ENCODE results near the gene CDK5RAP2.

CDK5RAP2 gene

GRCh38 chr9:120393386-120394057 is 186.4 kb downstream of the CDK5RAP2 start:
- H3K4me1 ChIP-seq (ENCODE audit: control insufficient read depth, insufficient read depth, low read length), result no peaks in the 10 kb centered on the region
- H3K36me3 ChIP-seq (ENCODE audit: control insufficient read depth in 2 of 2, insufficient read depth in 2 of 2, low read length in 2 of 2), result peaks cover 44 to 53% of the 10 kb centered on the region in 2 donors
- no peaks in the 10 kb centered on the region for H3K27me3 ChIP-seq (ENCODE audit: control insufficient read depth in 1 of 2, insufficient read depth in 2 of 2, low read length in 2 of 2)
- H3K9ac ChIP-seq (ENCODE audit: low read length in 2 of 2), result no peak overlapping the region
- no peaks in the 10 kb centered on the region for H3K9me3 ChIP-seq (ENCODE audit: control insufficient read depth in 2 of 2, low read length in 2 of 2)
- H3K4me3 ChIP-seq (ENCODE audit: low read length in 2 of 2), result no peak overlapping the region
- H3K27ac ChIP-seq (ENCODE audit: low read length), result no peak overlapping the region

DNA sequence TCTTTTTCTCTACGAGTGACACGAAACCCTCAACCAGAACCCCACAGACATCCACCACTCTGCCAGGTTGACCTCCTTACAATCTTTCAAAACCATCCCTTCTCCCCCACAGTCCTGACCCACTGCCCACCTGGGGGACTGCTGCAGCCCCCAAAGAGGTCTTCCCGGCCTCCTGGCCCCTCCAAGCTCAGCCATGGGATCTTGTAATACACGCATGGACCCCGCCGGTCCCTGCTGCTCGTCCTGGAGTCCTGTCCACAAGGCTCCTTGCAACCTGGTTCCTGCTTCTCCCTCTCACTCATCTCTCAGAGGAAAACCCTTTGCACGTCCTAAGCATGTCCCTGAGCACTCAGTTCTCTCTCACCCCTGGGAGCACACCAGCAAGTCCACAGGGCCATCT is 187.3 kb downstream of the CDK5RAP2 start:
- Histone ChIP-seq H3K27me3 (ENCODE audit: control insufficient read depth in 1 of 2, insufficient read depth in 2 of 2, low read length in 2 of 2) (no peaks in the 10 kb centered on the region), H3K9me3 (ENCODE audit: control insufficient read depth in 2 of 2, low read length in 2 of 2) (no peaks in the 10 kb centered on the region), H3K4me1 (ENCODE audit: control insufficient read depth, insufficient read depth, low read length) (no peaks in the 10 kb centered on the region), H3K9ac (ENCODE audit: low read length in 2 of 2) (no peak overlapping the region), H3K36me3 (ENCODE audit: control insufficient read depth in 2 of 2, insufficient read depth in 2 of 2, low read length in 2 of 2) (peaks cover 41 to 55% of the 10 kb centered on the region in 2 donors), H3K27ac (ENCODE audit: low read length) (no peak overlapping the region), H3K4me3 (ENCODE audit: low read length in 2 of 2) (no peak overlapping the region)

GRCh38 chr9:120392245-120392644 is 187.7 kb downstream of the CDK5RAP2 start:
- Histone ChIP-seq H3K9ac (ENCODE audit: low read length in 2 of 2) (no peak overlapping the region), H3K36me3 (ENCODE audit: control insufficient read depth in 2 of 2, insufficient read depth in 2 of 2, low read length in 2 of 2) (peaks cover 40 to 55% of the 10 kb centered on the region in 2 donors), H3K9me3 (ENCODE audit: control insufficient read depth in 2 of 2, low read length in 2 of 2) (no peaks in the 10 kb centered on the region), H3K27ac (ENCODE audit: low read length) (no peak overlapping the region), H3K27me3 (ENCODE audit: control insufficient read depth in 1 of 2, insufficient read depth in 2 of 2, low read length in 2 of 2) (no peaks in the 10 kb centered on the region), H3K4me3 (ENCODE audit: low read length in 2 of 2) (no peak overlapping the region), H3K4me1 (ENCODE audit: control insufficient read depth, insufficient read depth, low read length) (no peaks in the 10 kb centered on the region)

- no peaks in the 10 kb centered on the region for H3K9me3 ChIP-seq (ENCODE audit: control insufficient read depth in 2 of 2, low read length in 2 of 2)
- peaks cover 2% of the 10 kb centered on the region for H3K4me1 ChIP-seq (ENCODE audit: control insufficient read depth, insufficient read depth, low read length)
- no peak overlapping the region for H3K27ac ChIP-seq (ENCODE audit: low read length)
- H3K27me3 ChIP-seq (ENCODE audit: control insufficient read depth in 1 of 2, insufficient read depth in 2 of 2, low read length in 2 of 2), result no peaks in the 10 kb centered on the region
- H3K36me3 ChIP-seq (ENCODE audit: control insufficient read depth in 2 of 2, insufficient read depth in 2 of 2, low read length in 2 of 2), result peaks cover 37 to 52% of the 10 kb centered on the region in 2 donors
- H3K4me3 ChIP-seq (ENCODE audit: low read length in 2 of 2), result no peak overlapping the region
- no peak overlapping the region for H3K9ac ChIP-seq (ENCODE audit: low read length in 2 of 2)
Observed at GRCh38 chr9:120391691-120392090, 188.3 kb downstream of the CDK5RAP2 start.

GRCh38 chr9:120390637-120391190 is 189.3 kb downstream of the CDK5RAP2 start:
- H3K36me3 ChIP-seq (ENCODE audit: control insufficient read depth in 2 of 2, insufficient read depth in 2 of 2, low read length in 2 of 2), result peaks cover 36 to 46% of the 10 kb centered on the region in 2 donors
- no peak overlapping the region for H3K9ac ChIP-seq (ENCODE audit: low read length in 2 of 2)
- H3K4me1 ChIP-seq (ENCODE audit: control insufficient read depth, insufficient read depth, low read length), result peaks cover 9% of the 10 kb centered on the region
- no peaks in the 10 kb centered on the region for H3K27me3 ChIP-seq (ENCODE audit: control insufficient read depth in 1 of 2, insufficient read depth in 2 of 2, low read length in 2 of 2)
- no peak overlapping the region for H3K4me3 ChIP-seq (ENCODE audit: low read length in 2 of 2)
- H3K9me3 ChIP-seq (ENCODE audit: control insufficient read depth in 2 of 2, low read length in 2 of 2), result no peaks in the 10 kb centered on the region
- no peak overlapping the region for H3K27ac ChIP-seq (ENCODE audit: low read length)

- H3K36me3 ChIP-seq (ENCODE audit: control insufficient read depth in 2 of 2, insufficient read depth in 2 of 2, low read length in 2 of 2), result peaks cover 36 to 41% of the 10 kb centered on the region in 2 donors
Observed at GRCh38 chr9:120389867-120390266, 190.1 kb downstream of the CDK5RAP2 start.

DNA sequence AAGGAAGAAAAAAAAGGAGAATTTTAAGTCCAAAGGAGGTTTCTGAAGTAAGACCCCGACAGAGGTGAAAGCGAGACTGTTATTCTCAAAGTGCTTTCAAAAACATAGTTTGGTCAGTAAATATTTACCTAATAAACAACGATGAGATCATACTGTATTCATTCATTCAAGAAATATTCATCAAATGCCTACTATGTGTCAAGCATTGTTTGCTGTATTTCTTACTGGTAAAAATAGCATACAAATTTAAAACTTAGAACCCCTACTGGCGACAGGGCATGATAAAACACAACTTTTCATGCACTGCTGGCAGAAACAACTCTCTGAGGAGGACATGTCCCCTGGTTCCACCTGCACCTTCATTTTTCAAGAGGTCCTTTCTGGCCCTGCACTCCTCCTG is 190.7 kb downstream of the CDK5RAP2 start:
- H3K9me3 ChIP-seq (ENCODE audit: control insufficient read depth in 2 of 2, low read length in 2 of 2), result no peaks in the 10 kb centered on the region
- no peaks in the 10 kb centered on the region for H3K27me3 ChIP-seq (ENCODE audit: control insufficient read depth in 1 of 2, insufficient read depth in 2 of 2, low read length in 2 of 2)
- H3K27ac ChIP-seq (ENCODE audit: low read length), result no peak overlapping the region
- H3K4me3 ChIP-seq (ENCODE audit: low read length in 2 of 2), result no peak overlapping the region
- peaks cover 9% of the 10 kb centered on the region for H3K4me1 ChIP-seq (ENCODE audit: control insufficient read depth, insufficient read depth, low read length)
- no peak overlapping the region for H3K9ac ChIP-seq (ENCODE audit: low read length in 2 of 2)
- H3K36me3 ChIP-seq (ENCODE audit: control insufficient read depth in 2 of 2, insufficient read depth in 2 of 2, low read length in 2 of 2), result peaks cover 35 to 40% of the 10 kb centered on the region in 2 donors

More at GRCh38 chr9:120389867-120390266, 190.1 kb downstream of the CDK5RAP2 start:
- no peaks in the 10 kb centered on the region for H3K9me3 ChIP-seq (ENCODE audit: control insufficient read depth in 2 of 2, low read length in 2 of 2)
- peaks cover 9% of the 10 kb centered on the region for H3K4me1 ChIP-seq (ENCODE audit: control insufficient read depth, insufficient read depth, low read length)
- no peak overlapping the region for H3K27ac ChIP-seq (ENCODE audit: low read length)
- H3K4me3 ChIP-seq (ENCODE audit: low read length in 2 of 2), result no peak overlapping the region
- no peak overlapping the region for H3K9ac ChIP-seq (ENCODE audit: low read length in 2 of 2)
- H3K27me3 ChIP-seq (ENCODE audit: control insufficient read depth in 1 of 2, insufficient read depth in 2 of 2, low read length in 2 of 2), result no peaks in the 10 kb centered on the region

DNA sequence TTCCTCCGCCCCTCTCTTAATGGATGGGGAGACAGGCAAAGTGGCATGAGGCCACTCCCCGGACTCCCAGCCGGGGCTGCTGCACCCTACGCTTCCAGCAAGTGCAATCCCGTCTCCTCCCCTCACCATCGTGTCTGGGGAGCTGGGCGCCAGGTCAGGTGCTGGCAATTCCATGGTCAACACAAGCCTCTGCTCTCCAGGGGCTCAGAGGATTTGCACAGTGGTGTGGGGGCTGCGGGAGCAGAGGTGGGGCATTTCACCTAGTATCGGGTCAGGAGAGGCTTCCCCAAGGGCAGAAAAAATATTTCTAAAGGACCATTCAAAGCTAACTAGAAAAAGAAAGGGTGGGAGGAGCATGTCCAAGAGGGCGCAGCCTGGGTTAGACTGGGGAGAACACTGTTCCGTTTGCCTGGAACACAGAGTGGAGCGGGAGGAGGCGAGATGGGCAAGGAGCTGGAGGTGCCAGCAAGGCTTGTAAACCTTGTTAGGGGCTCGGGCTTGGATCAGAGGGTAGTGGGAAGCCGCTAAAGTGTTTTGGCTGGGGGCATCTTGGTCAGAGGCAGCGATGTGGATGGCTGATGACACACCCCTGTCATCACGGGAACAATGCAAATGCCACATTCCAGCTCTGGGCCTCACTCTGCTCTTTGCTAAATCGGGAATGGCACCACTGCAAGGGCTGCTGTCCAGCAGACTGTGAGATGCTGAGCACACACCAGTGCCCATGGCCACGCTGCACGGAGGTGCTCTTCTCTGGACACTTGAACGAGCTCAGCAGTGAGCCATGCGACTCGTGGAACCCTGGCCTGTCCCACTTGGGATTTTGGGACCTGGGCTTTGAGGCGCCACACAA is 191.7 kb downstream of the CDK5RAP2 start:
- H3K27ac ChIP-seq (ENCODE audit: low read length), result no peak overlapping the region
- no peaks in the 10 kb centered on the region for H3K27me3 ChIP-seq (ENCODE audit: control insufficient read depth in 1 of 2, insufficient read depth in 2 of 2, low read length in 2 of 2)
- peaks cover 24 to 30% of the 10 kb centered on the region in 2 donors for H3K36me3 ChIP-seq (ENCODE audit: control insufficient read depth in 2 of 2, insufficient read depth in 2 of 2, low read length in 2 of 2)
- no peak overlapping the region for H3K9ac ChIP-seq (ENCODE audit: low read length in 2 of 2)
- H3K4me3 ChIP-seq (ENCODE audit: low read length in 2 of 2), result no peak overlapping the region
- no peaks in the 10 kb centered on the region for H3K9me3 ChIP-seq (ENCODE audit: control insufficient read depth in 2 of 2, low read length in 2 of 2)
- peaks cover 9% of the 10 kb centered on the region for H3K4me1 ChIP-seq (ENCODE audit: control insufficient read depth, insufficient read depth, low read length)

DNA sequence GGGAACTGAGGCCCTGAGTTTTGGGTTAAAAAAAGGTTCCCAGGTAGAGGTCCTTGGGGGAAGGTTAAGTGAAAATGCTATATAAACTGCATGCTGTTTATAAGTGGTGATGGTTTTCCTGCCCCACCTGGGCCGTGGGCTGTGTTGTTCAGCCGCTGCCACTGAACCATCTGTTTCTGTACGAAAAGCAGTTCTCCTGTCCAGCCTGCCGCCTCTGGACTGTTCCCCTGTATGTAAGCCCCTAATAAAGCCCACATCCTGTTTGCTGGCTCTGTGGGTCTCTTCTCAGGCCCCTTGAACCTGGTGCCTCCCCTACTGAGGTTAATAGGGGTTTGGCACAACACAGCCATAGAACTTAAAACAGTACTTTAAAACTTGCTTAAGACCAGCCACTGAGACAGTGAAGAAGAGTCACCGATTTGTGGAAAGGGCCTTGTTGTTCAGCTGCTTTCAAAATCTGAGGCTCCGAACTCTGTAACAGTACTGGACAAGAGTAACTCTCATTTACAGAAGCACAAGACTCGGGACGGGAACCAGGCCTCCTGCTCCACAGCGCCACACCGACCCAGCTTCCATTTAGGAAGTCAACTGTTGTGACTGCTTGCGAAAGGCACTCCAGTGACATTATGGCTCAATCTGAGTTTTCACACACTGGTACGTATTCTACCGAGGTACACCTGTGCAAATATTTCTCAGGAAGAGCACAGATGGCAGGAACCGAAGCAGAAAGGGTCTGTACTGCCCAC is 192.5 kb downstream of the CDK5RAP2 start:
- Histone ChIP-seq H3K4me1 (ENCODE audit: control insufficient read depth, insufficient read depth, low read length) (peaks cover 9% of the 10 kb centered on the region), H3K36me3 (ENCODE audit: control insufficient read depth in 2 of 2, insufficient read depth in 2 of 2, low read length in 2 of 2) (peaks cover 16 to 22% of the 10 kb centered on the region in 2 donors), H3K27ac (ENCODE audit: low read length) (no peak overlapping the region)

DNA sequence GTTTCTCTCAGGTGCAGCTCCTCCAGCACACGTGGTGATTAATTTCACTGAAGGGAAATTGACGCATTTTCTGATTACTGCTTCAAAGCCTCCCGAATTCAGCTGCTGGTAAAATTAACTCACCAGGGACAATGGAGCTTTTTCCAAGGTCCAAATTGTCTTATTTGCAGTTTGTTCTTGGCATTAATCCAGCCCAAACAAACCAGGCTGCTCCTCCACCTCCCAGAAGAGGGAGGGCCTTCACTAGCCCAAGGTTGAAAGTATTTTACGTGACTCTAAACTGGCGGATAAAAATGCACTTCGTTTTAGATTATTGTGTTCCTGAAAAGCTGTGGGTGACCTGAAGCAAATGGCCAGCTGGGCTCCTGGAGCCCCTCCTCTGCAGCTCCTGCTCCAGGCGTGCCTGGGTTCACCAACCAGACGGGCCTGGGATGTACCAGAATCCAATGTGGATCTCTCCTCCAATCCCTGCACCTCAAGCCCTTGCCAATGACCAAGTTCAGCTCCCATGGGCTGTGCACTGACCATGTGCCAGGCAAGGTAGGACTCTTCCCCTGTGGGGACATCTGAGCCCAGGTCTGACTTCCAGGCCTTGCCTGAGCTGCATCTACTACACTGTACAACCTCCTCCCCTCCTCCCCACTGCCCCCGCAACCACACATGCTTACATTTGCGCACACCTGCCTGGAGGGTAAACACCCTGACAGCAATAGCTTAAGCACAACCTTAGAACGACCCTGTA is 193.4 kb downstream of the CDK5RAP2 start:
- no peak overlapping the region for H3K27ac ChIP-seq (ENCODE audit: low read length)
- peaks cover 10 to 14% of the 10 kb centered on the region in 2 donors for H3K36me3 ChIP-seq (ENCODE audit: control insufficient read depth in 2 of 2, insufficient read depth in 2 of 2, low read length in 2 of 2)
- no peaks in the 10 kb centered on the region for H3K9me3 ChIP-seq (ENCODE audit: control insufficient read depth in 2 of 2, low read length in 2 of 2)
- no peak overlapping the region for H3K4me3 ChIP-seq (ENCODE audit: low read length in 2 of 2)
- peaks cover 9% of the 10 kb centered on the region for H3K4me1 ChIP-seq (ENCODE audit: control insufficient read depth, insufficient read depth, low read length)
- H3K27me3 ChIP-seq (ENCODE audit: control insufficient read depth in 1 of 2, insufficient read depth in 2 of 2, low read length in 2 of 2), result no peaks in the 10 kb centered on the region
- H3K9ac ChIP-seq (ENCODE audit: low read length in 2 of 2), result no peak overlapping the region

More for the DNA sequence above, 192.5 kb downstream of the CDK5RAP2 start:
- Histone ChIP-seq H3K9me3 (ENCODE audit: control insufficient read depth in 2 of 2, low read length in 2 of 2) (no peaks in the 10 kb centered on the region), H3K9ac (ENCODE audit: low read length in 2 of 2) (no peak overlapping the region), H3K27me3 (ENCODE audit: control insufficient read depth in 1 of 2, insufficient read depth in 2 of 2, low read length in 2 of 2) (no peaks in the 10 kb centered on the region), H3K4me3 (ENCODE audit: low read length in 2 of 2) (no peak overlapping the region)
